ENCODE results near the gene KCNE1.
"Not testable (repeated sequence)": the region's sequence is repeated elsewhere in the genome, so short reads cannot be mapped to it uniquely, and the experiment has no call there.

Gene KCNE1

DNA sequence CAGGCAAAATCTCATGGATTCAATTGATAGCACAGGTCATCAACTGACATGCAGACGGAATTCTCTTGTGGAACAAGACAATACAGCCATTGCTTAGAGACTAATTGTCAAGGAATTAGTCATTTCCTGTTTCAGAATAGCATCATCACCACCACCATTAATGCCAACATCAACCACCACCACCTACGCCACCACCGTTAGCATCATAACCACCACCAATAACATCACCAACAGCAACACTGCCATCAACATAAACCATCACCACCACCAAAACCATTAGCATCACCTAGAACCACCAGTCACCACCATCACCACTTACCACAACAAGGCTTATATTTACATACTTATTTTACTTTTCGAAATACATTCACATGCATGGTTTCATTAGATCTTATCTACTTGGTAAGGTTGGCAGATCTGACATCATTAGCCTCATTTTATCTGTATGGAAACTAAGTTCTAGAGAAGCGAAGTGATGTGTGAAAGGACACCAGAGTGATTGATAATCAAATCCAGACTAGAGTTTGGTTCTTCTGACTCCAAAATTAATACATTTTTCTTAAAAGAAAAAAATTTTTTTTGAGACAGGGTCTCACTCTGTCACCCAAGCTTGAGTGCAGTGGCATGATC is 94.4 kb downstream of the KCNE1 start:
- not testable (repeated sequence) for DNase-seq (ENCODE audit: low read depth)

GRCh38 chr21:34407294-34407693 is 104.7 kb downstream of the KCNE1 start:
- not testable (repeated sequence) for DNase-seq (ENCODE audit: low read depth)

DNA sequence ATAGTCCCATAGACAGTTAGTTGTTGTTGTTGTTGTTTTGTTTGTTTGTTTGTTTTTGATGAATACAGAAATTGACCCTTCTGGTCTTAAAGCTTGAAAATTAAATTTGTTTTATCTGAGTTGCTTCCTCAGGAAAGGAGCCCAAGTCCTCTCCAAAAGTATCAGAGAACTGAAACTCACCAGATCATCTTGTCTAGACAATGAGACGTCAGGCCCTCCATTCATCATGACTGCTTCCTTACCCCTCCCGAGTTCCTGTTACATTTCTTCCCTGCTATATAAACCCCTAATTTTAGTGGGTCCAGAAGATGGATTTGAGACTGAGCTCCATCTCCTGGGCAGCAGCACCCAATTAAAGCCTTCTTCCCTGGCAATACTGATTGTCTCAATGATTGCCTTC is 105.3 kb downstream of the KCNE1 start:
- not testable (repeated sequence) for DNase-seq (ENCODE audit: low read depth)

DNA sequence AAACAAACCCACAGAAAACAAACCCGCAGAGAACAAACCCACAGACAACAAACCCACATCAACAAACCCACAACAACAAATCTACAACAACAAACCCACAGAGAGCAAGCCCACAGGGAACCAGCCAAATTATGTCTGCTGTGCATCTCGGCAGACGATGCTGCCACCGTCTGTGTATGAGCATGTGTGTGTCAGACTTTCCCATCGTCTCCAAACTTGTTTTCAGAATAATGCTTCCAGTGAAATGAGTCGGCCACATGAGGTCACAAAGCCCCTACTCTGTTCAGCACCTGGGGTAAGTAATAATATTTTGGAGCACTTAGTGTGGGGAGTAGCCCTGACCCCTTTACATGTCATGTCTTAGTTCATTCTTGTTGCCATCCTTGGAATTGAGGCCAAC is 105.9 kb downstream of the KCNE1 start:
- not testable (repeated sequence) for DNase-seq (ENCODE audit: low read depth)

- DNase-seq (ENCODE audit: low read depth), result not testable (repeated sequence)
Observed at GRCh38 chr21:34405686-34406085, 106.3 kb downstream of the KCNE1 start.

GRCh38 chr21:34404742-34405141 is 107.3 kb downstream of the KCNE1 start:
- not testable (repeated sequence) for DNase-seq (ENCODE audit: low read depth)

DNA sequence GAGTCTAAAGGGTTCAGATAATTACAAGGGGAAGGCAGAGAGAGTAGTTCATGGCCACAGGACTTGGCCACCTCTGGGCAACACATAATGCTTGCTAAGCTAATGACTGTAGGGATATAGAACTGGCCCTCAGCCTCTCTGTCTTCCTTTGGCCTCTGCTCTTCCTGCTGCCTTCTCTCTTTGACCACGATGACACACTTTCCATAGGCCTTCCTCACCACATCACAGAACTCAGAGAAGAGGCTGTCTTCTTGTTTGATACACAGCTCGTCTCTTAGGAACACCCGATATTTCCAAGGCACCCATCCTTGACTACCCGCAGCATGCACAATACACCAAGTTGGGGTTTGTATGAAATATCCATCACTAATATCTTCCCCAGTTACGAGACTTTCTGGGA is 111.5 kb downstream of the KCNE1 start:
- DNase-seq (ENCODE audit: low read depth), result not testable (repeated sequence)

All from EH (cell line).